GM10847 (cell line): ENCODE measurements around the gene MPV17L2.

Experiments
- POLR2A ChIP-seq: IDR thresholded peaks from 2 replicates; pipeline ENCODE4 v1.6.1; 2011; ENCODE audit not compliant: insufficient read length; ENCODE audit errors: extremely low read depth

Gene MPV17L2

GRCh38 chr19:18230941-18231734, 38.1 kb downstream of the MPV17L2 start:
- TF ChIP-seq POLR2A: no peak

DNA sequence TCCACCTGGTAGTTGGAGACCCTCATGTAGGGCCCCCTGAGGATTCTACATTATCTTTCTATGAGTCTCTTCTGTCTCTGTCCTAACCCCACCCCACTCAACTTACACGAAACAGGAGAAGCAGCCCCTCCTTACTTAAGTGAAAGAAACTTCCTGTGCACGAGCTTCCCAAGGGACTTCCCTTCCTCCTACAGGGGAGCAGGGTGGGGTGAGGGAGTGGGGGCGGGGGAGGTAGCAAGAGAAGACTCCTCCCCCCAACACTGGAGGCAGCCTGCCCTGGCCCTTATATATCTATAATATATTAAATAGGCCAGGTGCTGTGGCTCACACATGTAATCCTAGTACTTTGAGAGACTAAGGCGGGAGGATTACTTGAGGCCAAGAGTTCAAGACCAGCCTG, 38.8 kb downstream of the MPV17L2 start:
- TF ChIP-seq POLR2A: no peak

- TF ChIP-seq POLR2A: no peak
These were observed 39.7 kb downstream of the MPV17L2 start for GRCh38 chr19:18232540-18233223.

GRCh38 chr19:18233224-18233825, 40.3 kb downstream of the MPV17L2 start:
- no peak for TF ChIP-seq POLR2A

DNA sequence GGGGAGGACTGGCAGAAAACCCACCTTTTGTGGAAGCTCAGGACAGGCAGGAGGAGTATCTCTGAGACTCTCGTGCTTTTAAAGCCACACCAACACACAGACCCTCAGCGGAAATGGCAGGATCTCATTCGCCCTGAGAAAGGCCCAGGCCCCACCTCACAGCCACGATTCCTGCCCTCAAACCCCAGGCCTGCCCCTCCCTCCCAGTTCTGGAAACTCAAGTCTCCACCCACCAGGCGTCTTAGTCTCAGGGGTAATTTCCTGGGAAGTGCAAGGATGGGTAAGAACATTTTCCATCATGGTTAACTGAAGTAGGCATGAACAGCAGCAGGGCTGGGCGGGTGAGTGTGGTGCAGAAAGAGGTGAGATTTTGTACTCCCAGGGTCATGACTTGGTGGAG, 41.2 kb downstream of the MPV17L2 start:
- no peak for TF ChIP-seq POLR2A

- no peak for TF ChIP-seq POLR2A
These were observed 46.3 kb downstream of the MPV17L2 start for GRCh38 chr19:18239303-18239702.

DNA sequence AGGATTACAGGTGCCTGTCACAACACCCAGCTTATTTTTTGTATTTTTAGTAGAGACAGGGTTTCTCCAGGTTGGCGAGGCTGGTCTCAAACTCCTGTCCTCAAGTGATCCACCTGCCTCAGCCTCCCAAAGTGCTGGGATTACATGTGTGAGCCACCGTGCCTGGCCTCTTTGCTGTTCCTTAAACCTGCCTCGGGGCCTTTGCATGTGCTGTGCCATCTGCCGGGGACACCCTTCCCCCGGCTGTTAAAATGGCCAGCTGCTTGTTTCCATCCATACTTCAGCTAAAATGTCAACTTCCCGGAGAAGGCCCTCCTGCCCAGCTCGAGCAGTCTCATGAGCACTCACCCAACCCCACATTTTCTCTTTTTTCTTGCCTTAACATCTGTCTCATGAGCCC, 52.3 kb downstream of the MPV17L2 start:
- no peak for TF ChIP-seq POLR2A
